Upper lobe of left lung (tissue), 4 donors: ENCODE measurements around the gene DENND10.

ENCODE experiments used
- EP300 ChIP-seq, 4 donors: sonication (generic); formaldehyde crosslinking; IDR thresholded peaks; one replicate each; pipeline ENCODE4 v1.5.1; 2017; ENCODE audit warnings: antibody characterized with exemption in 4 of 4, control low read depth in 2 of 4
- POLR2A ChIP-seq, 4 donors: fragments of 450-650 bp; IDR thresholded peaks; one replicate each; pipeline ENCODE4 v1.5.1; 2016 to 2017; ENCODE audit warnings: antibody characterized with exemption in 4 of 4, mild to moderate bottlenecking in 2 of 4
- POLR2AphosphoS5 ChIP-seq, 2 donors: sonication (generic); formaldehyde crosslinking; IDR thresholded peaks; one replicate each; pipeline ENCODE4 v1.5.1; 2017; ENCODE audit warnings: antibody characterized with exemption in 2 of 2
- TF ChIP-seq, protein P1 (sequence below), 6 experiments: fragments of 450-650 bp in 4 of 6; fragments of 200-600 bp in 2 of 6; sonication (generic) in 2 of 6; IDR thresholded peaks; one replicate each; pipeline ENCODE4 v1.5.1; 2016 to 2019; ENCODE audit warnings: antibody characterized with exemption in 6 of 6

DNA sequence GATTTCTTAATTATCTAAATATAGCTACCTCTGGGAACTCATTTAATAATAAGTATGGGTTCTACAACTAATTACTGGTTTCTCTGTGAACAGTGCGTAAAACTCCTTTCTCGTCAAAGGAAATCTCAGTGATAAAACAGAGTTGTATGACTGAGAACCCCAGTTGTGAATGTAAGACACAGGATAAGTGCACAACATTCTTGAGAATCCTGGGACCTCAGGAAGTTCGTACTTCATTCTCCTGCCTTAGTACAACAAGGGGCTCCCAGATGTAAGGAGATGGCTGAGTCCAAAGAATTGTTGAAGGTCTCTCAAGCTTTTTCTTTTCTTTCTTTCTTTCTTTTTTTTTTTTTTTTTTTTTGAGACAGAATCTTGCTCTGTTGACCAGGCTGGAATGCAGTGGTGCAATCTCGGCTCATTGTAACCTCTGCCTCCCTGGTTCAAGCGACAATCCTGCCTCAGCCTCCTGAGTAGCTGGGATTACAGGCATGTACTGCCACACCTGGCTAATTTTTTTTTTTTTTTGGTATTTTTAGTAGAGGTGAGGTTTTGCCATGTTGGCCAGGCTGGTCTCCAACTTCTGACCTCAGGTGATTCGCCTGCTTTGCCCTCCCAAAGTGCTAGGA is 12.5 kb downstream of the DENND10 start:
- TF ChIP-seq, protein P1, sequence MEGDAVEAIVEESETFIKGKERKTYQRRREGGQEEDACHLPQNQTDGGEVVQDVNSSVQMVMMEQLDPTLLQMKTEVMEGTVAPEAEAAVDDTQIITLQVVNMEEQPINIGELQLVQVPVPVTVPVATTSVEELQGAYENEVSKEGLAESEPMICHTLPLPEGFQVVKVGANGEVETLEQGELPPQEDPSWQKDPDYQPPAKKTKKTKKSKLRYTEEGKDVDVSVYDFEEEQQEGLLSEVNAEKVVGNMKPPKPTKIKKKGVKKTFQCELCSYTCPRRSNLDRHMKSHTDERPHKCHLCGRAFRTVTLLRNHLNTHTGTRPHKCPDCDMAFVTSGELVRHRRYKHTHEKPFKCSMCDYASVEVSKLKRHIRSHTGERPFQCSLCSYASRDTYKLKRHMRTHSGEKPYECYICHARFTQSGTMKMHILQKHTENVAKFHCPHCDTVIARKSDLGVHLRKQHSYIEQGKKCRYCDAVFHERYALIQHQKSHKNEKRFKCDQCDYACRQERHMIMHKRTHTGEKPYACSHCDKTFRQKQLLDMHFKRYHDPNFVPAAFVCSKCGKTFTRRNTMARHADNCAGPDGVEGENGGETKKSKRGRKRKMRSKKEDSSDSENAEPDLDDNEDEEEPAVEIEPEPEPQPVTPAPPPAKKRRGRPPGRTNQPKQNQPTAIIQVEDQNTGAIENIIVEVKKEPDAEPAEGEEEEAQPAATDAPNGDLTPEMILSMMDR (IDR thresholded peaks at IDR 0.05): no peak
- no peak for TF ChIP-seq POLR2A (IDR thresholded peaks at IDR 0.05)
- no peak for TF ChIP-seq POLR2AphosphoS5 (IDR thresholded peaks at IDR 0.05)
- no peak for TF ChIP-seq EP300 (IDR thresholded peaks at IDR 0.05)
